ENCODE data around the gene NFKBIL1.

- TF ChIP-seq CTCF (IDR thresholded peaks at IDR 0.05; ENCODE audit: low read depth, low read length, missing input control) (peak; percentile 91), REST (IDR thresholded peaks at IDR 0.05) (no peak), JUND (IDR thresholded peaks at IDR 0.05) (no peak), ATF3 (IDR thresholded peaks at IDR 0.05) (no peak), SP1 (IDR thresholded peaks at IDR 0.05) (peak; percentile 22), YY1 (IDR thresholded peaks at IDR 0.05) (peak; percentile 33), FOXA2 (IDR thresholded peaks at IDR 0.05) (no peak), ZBTB33 (IDR thresholded peaks at IDR 0.05) (no peak), MAX (IDR thresholded peaks at IDR 0.05) (no peak)
Observed at GRCh38 chr6:31580807-31581433, 33.5 kb downstream of the NFKBIL1 start.

Measured in liver (tissue), 3 donors.